HG03139 (cell line): ENCODE data around the gene ZNF579.
A peak's percentile ranks its signal among the peaks of the same experiment; 100 is the strongest.

Experiments used
- ATAC-seq: cut with Tn5 transposase; IDR thresholded peaks from one replicate; pipeline ENCODE4 v1.9.1; 2021; ENCODE audit not compliant: unreplicated experiment

ZNF579 gene

DNA sequence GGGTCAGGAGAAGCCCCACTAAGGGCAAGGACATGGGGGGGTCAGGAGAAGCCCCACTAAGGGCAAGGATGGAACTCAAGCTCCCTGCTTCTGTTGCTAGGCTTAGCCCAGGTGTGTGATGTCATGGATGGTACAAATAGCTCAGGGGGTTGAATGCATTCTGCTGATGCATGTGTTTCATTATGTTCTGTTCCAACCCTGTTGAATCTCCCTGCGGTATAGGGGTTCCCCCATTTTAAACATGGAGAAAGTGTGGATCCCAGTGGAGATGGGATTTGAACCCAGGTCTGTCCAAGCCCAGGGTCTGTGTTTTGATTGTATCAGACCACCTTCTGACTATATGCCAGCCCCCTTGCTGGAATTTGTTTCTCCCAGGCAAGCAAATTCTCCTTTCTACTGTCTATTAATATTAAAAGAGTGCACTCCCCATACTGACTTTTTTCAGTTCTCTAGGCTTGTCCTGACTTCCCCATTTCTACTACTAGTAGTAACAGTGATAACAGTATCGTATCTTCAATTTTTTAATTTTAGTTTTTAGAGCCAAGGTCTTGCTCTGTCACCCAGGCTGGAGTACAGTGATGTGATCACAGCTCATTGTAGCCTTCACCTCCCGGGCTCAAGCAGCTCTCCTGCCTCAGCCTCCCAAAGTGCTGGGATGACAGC, 31.5 kb upstream of the ZNF579 start:
- no peak for ATAC-seq

DNA sequence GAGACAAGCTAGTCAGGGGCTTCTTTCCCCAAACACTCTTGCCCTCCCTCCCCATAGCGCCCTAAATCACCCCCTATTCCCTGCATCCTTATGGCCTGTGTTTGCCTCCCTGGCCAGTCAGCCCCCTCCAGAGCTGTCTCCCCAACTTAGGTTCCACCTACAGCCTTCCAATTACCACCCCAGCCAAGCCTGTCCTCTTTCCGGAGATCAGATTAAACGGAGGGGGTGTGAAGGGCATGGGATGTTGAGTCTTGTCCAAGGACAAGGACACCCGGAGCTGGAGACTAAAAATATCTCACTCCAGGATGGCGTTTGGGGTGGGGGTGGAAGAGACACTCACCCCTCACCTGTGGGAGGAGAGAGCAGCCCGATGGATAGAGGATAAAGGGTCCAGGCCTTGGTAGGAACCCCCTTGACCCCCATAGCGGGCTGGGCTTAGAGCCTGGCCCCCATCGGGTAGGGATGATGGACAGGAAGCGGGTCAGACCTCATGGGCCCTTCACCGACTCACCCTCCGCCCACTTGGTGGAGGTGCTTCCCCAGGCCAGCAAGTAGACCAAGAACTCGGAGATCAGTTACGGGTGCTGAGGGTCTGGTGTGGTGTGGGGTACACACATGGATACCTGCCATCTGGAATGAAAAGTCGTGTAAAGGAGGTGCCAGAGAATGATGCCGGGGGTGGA, 30.8 kb upstream of the ZNF579 start:
- no peak for ATAC-seq

DNA sequence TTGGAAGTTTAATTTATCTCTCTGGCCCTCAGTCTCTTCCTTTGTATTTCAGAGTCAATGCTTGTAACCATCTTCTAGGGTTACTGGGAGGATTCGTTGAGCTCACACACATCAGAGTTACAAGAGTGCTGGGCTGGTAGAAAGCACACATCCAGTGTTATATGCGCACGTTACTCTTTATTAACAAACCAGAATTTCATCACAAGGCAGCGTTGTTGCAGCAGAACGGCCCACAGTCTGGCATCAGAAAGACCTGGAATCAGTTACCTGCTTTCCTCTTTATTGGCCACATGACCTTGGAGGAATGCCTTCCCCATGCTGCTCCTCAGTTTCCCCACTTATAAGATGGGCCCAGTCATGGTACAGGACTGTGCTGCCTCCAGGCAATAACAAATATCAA, 28.7 kb upstream of the ZNF579 start:
- no peak for ATAC-seq

DNA sequence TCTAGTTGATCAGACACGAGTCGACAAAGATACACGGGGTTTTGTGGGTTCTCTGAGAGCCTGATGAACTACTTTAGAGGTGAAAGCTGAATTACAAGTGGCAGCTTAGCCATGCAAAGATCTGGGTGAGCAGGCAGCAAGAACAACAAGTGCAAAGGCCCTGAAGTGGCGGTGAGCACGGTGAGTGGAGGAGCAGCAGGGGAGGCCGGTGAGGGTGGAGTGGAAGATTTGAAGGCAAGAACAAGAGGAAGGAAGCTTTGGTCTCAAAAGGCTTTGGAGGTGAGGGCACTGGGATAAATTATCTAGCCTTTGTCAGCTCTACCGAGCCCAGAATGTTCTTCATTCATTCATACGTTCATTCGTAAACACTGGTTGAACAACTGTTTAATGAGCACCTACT, 26.2 kb upstream of the ZNF579 start:
- no peak for ATAC-seq

DNA sequence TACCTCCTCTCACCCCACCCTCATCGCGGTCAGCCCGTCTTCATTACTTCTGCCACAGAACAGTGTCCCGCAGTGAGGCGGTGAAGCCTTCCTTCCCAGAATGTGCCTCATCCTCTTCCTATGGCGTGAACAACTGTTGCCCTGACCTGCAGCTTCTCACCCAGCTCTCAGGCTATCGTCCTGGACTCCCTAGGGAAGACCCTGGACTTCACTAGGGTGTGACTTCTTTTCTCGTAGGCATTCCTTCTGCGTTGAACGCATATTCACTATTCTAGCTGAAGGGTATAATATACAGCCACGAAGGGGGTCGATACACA, 25.8 kb upstream of the ZNF579 start:
- ATAC-seq = no peak

DNA sequence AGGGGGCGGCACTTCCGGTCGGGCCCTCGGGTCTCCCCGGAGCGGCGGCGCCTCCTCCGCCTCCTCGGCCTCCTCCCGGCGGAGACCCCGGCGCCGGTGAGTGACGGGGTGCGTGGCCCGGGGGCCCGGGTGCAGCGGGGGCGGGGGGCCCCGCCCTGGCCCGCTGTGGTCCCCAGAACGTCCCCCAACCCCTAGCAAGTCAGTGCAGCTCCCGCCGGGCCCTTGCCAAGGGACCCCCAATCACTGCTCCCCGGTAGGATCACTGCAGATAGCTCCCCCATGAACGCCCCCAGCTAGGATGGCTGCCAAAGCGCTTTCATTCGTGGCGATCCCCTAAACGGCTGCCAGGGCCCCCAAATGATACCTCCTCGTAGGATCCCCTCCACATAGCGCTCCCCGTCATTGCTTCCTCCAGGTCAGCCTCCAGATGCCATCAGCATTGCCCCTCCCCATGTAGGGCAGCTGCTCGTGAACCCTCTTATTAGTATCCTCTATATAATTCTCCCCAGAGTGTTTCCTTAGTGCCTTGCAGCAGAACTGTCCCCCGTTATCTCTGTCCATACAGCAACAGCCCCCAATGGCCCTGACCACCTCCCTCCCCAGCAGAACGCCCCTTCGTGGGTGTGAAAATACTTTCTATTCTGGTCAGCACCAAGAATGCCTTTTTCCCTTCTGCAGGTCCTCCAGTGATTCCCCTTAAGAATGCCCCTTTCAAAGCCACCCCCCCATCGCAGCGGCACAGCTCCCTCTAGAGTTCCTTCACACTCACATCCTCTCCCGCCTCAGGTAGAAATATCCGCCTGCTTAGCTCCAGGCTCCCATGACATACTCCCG, 25.2 kb upstream of the ZNF579 start, which contains the start of gene ZNF865:
Gene ZNF865, plus strand, starts transcription at position 11 of the 834 bp plus-strand sequence. CDS start 7,972 bp downstream, outside the sequence.
- ATAC-seq = no peak

DNA sequence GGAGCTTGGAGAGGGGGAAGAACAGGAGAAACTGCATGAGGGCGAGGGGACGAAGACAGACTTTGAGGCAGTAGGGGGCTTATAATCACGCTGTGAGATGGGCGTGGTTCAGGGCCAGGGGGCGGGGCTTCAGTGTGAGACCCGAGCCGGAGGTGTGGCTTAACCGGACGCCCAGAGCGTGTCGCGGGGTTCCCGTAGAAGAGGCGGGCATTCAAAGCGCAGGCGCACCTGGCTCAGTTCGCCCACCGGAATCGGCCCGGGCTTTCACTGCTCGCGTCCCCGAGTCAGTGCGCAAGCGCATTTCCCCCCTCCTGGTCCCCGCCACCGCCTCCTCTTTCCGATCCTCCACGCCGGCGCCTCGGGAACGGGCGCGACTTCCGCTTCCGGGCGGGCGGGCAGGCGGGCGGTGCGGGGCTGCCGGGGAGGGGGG, 24.6 kb upstream of the ZNF579 start:
- peak; percentile 67 for ATAC-seq

DNA sequence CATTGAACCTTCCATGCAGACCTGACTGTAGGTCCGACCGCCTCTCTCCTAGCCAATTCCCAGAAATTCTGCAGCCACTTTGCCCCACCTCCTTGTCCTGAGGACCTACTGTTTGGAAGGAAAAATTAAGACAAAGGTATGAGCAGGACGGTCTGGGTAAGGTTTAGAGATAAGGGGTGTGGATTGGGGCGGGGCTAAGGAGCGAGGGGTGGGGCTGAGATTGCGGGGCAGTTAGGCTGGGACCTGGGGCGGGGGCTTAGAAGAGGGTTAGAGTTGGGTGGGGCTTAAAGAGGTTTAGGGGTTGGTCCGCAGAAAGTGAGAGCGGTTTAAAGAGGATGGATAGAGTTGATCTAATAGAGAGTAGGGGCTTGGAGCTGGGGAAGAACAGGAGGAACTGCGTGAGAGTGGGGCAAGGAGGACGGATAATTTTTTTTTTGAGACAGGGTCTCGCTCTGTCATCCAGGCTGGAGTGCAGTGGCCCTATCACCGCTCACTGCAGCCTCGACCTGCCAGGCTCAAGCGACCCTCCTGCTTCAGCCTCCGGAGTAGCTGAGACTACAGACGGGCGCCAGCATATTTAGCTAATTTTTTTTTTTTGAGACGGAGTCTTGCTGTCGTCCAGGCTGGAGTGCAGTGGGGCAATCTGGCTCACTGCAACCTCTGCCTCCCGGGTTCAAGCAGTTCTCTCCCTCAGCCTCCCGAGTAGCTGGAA, 23.1 kb upstream of the ZNF579 start:
- ATAC-seq = no peak

DNA sequence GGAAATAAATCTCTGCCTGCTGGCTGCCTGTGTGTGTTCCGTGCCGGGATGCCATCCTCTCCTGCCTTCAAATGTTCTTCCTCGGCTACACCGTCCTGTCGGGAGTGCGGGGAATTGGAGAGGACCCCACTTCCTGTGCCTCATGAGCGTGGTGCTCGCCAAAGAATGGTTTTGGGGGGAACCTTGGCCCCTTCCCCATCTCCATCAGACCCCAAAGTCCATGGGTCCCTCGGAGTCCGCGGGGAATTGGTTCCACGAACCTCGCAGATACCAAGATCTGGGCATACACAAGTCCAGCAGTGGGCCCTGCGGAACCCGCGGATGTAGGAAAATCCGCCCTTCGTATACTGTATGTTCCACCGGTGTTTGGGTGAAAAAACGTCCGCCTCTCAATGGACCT, 22.5 kb upstream of the ZNF579 start:
- ATAC-seq = no peak

DNA sequence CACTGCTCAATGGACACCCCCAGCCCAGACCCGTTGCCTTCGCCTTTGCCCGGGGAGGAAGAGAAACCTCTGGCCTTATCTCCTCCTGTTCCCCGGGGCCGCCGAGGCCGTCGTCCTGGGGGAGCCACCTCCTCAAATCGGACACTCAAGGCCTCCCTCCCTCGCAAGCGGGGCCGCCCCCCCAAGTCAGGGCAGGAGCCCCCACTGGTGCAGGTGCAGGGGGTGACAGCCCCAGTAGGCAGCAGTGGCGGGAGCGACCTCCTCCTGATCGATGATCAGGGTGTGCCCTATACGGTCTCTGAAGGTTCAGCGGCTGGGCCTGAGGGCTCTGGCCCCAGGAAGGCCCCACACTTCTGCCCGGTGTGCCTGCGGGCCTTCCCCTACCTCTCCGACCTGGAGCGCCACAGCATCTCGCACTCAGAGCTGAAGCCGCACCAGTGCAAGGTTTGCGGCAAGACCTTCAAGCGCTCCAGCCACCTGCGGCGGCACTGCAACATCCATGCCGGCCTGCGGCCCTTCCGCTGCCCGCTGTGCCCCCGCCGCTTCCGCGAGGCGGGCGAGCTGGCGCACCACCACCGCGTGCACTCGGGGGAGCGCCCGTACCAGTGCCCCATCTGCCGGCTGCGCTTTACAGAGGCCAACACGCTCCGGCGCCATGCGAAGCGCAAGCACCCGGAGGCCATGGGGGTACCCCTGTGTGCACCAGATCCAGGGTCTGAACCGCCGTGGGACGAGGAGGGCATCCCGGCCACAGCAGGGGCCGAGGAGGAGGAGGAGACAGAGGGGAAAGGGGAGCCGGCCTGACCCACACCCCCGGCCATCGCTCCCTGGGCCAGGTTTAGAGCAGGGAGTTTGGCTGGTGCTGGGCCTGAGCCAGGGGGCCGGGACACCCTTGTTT, 21.7 kb upstream of the ZNF579 start:
- ATAC-seq = no peak

DNA sequence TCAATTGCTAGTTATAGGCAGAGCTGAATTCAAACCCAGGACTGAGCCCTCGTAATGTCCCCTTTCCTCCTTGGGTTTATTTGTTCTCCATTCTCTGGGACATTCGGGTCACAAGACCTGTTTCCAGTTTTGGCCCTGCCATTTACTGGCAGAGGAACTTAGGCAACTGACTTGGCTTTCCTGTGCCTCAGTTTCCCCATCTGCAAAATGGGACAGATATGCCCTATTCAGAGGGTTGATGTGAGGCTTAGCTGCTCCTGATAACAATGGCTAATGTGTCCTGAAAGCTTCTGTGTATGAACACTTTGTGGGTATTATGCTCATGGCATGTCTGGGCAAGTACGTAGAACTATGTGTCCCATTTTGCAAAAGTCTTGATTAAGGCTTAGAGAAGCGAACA, 20.4 kb upstream of the ZNF579 start:
- ATAC-seq = no peak

DNA sequence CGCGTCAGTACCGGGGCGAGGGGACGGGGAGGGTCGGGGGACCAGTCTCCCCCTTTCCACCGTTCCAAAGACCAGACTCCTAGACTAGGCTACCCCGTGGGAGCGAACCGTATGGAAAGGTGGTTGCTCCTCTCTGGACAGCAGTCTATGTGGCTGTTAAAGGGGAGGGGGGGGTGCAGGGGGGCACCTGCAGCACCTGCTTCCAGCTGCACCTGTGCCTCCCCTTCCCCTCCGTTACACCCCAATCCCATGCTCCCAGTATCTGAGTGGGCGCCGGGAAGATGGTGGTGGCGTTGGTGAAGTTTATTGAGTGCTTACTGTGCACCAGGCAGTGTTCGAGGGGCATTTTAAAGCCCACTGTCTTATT, 20.0 kb upstream of the ZNF579 start:
- ATAC-seq = no peak

DNA sequence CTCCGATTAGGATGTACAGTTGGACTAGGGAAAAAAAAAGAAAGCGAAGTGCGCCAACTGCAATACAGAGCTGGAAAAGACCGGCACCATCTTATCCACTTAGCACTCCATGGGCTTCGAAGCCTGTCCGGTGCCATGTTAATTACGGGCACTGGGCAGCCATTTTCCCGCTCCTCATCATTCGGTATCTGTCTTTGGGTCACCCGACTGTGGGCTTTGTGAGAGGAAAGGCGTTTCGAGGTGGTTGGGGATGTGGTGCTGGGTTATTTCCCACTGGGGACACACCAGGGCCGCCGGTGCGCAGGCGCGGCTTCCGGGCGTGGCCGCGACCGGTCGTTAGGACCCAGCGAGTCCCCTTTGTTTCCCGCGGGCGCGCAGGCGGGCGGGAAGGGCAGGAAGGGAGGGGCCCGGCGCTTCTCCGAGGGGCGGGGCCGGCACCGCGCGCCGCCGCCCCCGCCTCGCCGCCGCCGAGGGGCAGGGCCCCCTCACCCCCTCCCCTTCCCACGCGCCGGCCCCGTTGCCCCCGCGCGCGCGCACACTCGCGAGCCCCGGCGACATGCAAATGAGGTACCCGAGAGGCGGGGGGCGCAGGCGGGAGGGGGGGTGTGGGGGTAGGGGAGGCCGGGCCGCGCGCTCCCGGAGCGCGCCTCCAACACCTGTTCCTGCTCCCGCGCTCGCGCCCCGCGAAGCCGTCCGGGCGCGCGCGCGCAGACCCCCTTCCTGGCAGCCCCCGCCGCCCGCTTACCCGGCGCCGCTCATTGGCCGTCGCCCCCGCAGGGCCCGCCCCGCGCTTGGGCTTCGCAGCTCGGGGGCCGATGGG, 19.4 kb upstream of the ZNF579 start, which contains the start of gene ZNF524:
Gene ZNF524, plus strand, starts transcription at position 447 of the 820 bp plus-strand sequence. CDS start 1,825 bp downstream, outside the sequence.
- peak; percentile 28 for ATAC-seq

DNA sequence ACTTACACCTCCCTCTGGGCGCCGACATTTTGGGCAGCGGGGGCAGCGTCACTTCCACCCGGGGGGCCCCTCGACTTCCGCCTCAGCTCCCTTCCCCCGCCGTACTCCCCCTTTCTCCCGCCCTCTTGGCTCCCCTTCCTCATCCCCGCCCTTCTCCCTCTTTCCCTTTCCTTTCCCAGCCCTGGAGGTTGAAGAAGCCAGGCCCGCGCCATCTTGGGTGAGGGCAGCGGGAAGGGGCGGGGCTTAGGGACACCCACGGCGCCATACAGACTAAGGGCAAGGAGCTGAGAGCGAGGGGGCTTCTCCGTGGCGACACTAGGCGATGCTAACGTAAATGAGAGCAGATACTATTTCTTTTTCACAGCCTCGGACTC, 18.8 kb upstream of the ZNF579 start, which contains the start of gene FIZ1:
Gene FIZ1, minus strand, starts transcription at position 50 of the 374 bp plus-strand sequence. CDS start 1,652 bp downstream, outside the sequence.
- ATAC-seq = peak; percentile 49

DNA sequence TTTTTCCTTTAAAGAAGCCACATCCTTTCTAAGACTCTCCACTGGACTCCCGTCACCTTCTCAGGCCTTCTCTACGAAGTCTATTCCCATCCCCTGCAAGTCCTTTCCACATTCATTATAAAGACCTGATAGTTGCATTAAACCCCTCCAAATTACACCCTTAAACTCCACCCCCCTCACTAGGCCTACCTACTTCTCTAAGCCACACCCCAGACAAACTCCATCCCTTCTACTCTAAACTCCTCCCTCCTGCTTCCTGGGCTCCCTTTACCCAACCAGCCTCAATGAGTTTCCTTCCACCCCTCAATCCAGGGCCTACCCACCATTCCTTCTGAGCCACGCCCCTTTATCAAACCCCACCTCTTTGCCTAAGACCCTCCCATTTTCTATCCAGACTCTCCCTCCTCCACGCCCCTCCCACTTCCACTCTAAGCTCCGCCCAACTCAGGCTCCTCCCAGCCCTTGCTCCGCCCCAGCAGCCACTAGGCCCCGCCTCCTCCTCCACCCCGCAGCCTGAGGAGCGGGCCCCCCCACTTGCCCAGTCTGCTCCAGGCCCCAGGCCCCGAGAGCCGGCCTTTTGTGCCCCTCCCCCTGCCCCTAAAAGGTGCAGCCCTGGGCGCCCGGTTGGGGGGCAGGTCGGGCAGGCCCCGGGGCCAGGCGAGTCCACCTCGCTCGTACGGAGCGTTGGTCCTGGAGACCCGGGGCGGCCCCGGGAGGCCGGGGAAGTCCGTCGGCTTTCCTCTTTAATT, 18.2 kb upstream of the ZNF579 start:
- ATAC-seq = peak; percentile 47

DNA sequence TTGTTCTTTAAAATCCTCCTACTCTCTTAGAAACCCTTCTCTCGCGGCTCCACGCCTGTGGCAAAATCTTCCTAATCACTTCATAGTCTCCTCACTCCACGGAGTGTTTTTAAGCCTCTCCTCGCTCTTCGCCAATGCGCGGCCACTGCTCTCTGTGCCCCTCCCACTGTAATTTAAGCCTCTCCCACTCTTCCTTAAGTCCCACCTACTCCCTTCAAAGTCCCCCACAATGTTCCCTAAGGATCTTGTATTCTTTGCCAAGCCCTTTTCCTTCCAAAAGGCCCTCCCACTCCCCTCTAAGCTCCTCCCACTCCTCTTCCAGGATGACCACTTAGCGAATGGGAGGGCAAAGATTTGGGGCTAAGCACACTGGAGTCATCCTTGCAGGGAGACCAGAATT, 17.4 kb upstream of the ZNF579 start:
- ATAC-seq = no peak

DNA sequence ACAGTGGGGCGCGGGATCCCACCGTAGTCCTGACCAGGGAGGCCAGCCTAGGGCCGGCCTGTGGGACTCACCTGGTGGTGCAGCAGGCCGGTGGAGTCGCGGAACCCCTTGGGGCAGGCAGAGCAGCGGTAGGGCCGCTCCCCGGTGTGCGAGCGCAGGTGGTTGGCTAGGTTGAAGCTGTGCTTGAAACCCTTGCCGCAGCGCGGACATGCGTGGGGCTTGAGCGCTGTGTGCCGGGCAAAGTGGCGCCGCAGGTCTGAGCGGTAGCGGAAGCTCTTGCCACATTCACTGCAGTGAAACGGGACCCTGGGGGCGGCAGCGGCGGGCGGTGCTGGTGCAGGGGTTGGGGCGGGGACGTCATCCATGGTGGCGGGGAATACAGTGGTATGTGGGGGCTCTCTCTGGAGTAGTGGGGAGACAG, 16.9 kb upstream of the ZNF579 start:
- no peak for ATAC-seq

DNA sequence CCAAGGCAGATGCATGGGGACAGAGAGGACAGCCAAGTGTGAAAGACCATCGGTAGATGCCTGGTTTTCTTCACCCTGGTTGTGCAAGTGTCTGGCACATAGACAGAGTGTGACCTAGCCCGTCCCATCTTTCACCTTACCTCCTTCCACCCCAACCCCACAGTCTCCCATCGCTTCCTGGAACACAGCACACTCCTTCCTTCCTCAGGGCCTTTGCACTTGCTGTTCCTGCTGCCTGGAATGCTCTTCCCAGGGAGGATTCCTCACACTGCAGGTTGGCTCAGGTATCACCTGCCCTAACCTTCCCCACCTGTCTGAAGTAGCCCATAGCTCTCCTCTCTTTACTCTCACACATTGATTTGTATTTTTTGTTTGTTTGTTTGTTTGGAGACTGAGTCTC, 15.7 kb upstream of the ZNF579 start:
- ATAC-seq = no peak
